ENCODE measurements around the gene LMF1.

DNA sequence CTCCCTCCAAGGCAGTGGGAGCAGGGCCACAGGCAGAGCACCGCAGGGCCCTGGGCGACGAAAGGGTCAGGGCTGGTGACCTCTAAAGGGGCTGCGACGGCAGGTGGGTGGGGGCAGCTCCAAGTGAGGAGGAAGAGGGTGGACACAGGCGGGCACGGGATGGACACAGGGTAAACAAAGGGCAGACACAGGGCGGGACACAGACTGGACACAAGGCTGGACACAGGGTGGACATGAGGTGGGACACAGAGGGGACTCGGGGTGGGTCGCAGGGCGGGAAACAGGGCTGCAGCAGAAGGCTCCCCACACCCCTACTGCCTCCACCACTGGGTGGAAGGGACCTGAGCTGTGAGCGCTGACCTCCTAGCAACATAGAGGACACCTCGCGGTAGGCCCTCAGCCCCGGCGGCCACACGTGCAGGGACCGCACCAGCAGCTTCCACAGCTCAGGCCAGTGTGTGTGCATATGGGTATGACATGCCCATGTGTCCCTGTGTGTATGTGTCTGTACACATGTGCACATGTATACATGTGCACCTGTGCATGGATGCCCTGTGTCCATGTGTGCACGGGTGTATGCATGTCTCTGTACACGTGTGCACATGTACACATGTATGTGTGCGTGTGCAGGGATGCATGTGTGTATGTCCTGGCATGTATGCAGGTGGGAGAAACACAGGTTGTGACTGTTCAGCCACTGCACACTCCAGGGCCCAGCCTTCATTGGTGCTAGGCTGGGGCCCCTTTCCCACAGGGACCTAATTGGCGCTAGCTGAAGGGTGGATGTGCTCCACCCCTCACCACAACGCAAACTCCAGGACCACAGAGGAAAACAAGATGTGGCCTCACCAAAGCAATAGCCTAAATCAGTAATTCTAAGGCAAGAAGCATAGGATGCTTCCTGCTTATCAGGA is 7.6 kb downstream of the LMF1 start:
- TF ChIP-seq, protein P1, sequence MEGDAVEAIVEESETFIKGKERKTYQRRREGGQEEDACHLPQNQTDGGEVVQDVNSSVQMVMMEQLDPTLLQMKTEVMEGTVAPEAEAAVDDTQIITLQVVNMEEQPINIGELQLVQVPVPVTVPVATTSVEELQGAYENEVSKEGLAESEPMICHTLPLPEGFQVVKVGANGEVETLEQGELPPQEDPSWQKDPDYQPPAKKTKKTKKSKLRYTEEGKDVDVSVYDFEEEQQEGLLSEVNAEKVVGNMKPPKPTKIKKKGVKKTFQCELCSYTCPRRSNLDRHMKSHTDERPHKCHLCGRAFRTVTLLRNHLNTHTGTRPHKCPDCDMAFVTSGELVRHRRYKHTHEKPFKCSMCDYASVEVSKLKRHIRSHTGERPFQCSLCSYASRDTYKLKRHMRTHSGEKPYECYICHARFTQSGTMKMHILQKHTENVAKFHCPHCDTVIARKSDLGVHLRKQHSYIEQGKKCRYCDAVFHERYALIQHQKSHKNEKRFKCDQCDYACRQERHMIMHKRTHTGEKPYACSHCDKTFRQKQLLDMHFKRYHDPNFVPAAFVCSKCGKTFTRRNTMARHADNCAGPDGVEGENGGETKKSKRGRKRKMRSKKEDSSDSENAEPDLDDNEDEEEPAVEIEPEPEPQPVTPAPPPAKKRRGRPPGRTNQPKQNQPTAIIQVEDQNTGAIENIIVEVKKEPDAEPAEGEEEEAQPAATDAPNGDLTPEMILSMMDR (conservative IDR thresholded peaks at IDR 0.05; ENCODE audit: low read length) = no peak
- no peak for TF ChIP-seq EZH2phosphoT487 (IDR thresholded peaks at IDR 0.05; ENCODE audit: borderline replicate concordance, low read depth, low read length)

Data from OCI-LY7 (cell line).